H1 (cell line): ENCODE results near the gene PSMC1. TPM values are rescaled to one million over a fixed set of nuclear protein-coding genes. Genes with fewer than 3 reads are reported as not detected.

ENCODE experiments used
- CTCF ChIA-PET: fragments of 300-600 bp; sonication (Branson Sonifier 250); formaldehyde crosslinking; loops from one replicate; lab custom pipeline; 2021; ENCODE audit not compliant: partially characterized antibody; lab: Charles Lee
- POLR2A ChIA-PET: fragments of 300-600 bp; sonication (Branson Sonifier 250); formaldehyde crosslinking; loops from one replicate; lab custom pipeline; 2021; ENCODE audit warnings: inconsistent platforms; ENCODE audit not compliant: partially characterized antibody; lab: Charles Lee
- DNase-seq, 2 experiments: peaks; one replicate each; pipeline versions ENCODE4 v3.0.0 to v3.0.0-alpha.2; 2010 to 2022; ENCODE audit warnings: low spot score in 2 of 2, low read depth in 1 of 2, mixed read lengths in 1 of 2
- FAIRE-seq: peaks from 2 replicates; lab custom pipeline; 2011; peaks lifted over from hg19 to GRCh38; lab: Jason Lieb, UNC
- H2AFZ ChIP-seq: 2 replicates; pipeline ENCODE4 v1.8.1; 2012; ENCODE audit warnings: low read length, inconsistent platforms
- H2AK5ac ChIP-seq: 2 replicates; pipeline ENCODE4 v1.6.1; 2013; ENCODE audit warnings: low read depth, low read length
- H2BK120ac ChIP-seq: replicated peaks from 2 replicates; pipeline ENCODE3; 2013; ENCODE audit warnings: low read depth, low read length, inconsistent platforms
- H2BK12ac ChIP-seq: 2 replicates; pipeline ENCODE4 v1.6.1; 2013; ENCODE audit warnings: low read depth, low read length
- H2BK15ac ChIP-seq: 2 replicates; pipeline ENCODE4 v1.6.1; 2013; ENCODE audit warnings: low read length
- H2BK20ac ChIP-seq: 2 replicates; pipeline ENCODE4 v1.6.1; 2013; ENCODE audit warnings: low read length
- H2BK5ac ChIP-seq: 2 replicates; pipeline ENCODE4 v1.6.1; 2013; ENCODE audit warnings: low read depth, low read length
- H3K14ac ChIP-seq: 2 replicates; pipeline ENCODE4 v1.6.1; 2013; ENCODE audit warnings: inconsistent platforms; ENCODE audit not compliant: insufficient read length
- H3K18ac ChIP-seq: 2 replicates; pipeline ENCODE4 v1.6.1; 2013; ENCODE audit warnings: low read length; ENCODE audit errors: extremely low read depth
- H3K23ac ChIP-seq: 2 replicates; pipeline ENCODE4 v1.6.1; 2013; ENCODE audit warnings: inconsistent platforms; ENCODE audit not compliant: insufficient read length
- H3K23me2 ChIP-seq: 2 replicates; pipeline ENCODE4 v1.6.1; 2013; ENCODE audit warnings: low read depth, low read length
- H3K27ac ChIP-seq: 2 replicates; pipeline ENCODE4 v1.6.1; 2011; ENCODE audit warnings: low read depth, low read length, inconsistent platforms
- H3K27me3 ChIP-seq, 4 experiments: replicated peaks in 1 of 4; 1 replicate in 1 of 4; 2 replicates in 3 of 4; pipeline versions ENCODE4 v1.6.1 to v1.8.1; 2011 to 2013; ENCODE audit warnings: low read length in 3 of 4, mild to moderate bottlenecking in 3 of 4, inconsistent platforms in 2 of 4, mixed read lengths in 2 of 4, moderate library complexity in 1 of 4; ENCODE audit not compliant: control insufficient read depth in 3 of 4, insufficient read depth in 3 of 4; ENCODE audit errors: extremely low read depth in 1 of 4
- H3K36me3 ChIP-seq, 4 experiments: 2 replicates each; pipeline versions ENCODE4 v1.6.1 to v1.8.1; 2011 to 2013; ENCODE audit warnings: mild to moderate bottlenecking in 4 of 4, low read length in 3 of 4, moderate library complexity in 2 of 4, control low read depth in 1 of 4, inconsistent platforms in 1 of 4; ENCODE audit not compliant: insufficient read depth in 4 of 4, control insufficient read depth in 2 of 4
- H3K4ac ChIP-seq: replicated peaks from 2 replicates; pipeline ENCODE3; 2013; ENCODE audit warnings: low read length, low read depth, mixed read lengths, inconsistent platforms; ENCODE audit not compliant: insufficient read length
- H3K4me1 ChIP-seq, 4 experiments: replicated peaks in 1 of 4; 1 replicate in 1 of 4; 2 replicates in 3 of 4; pipeline versions ENCODE4 v1.6.1 to v1.8.1; 2011 to 2013; ENCODE audit warnings: low read length in 3 of 4, inconsistent platforms in 2 of 4, mixed read lengths in 1 of 4; ENCODE audit not compliant: insufficient read depth in 4 of 4, control insufficient read depth in 3 of 4
- H3K4me2 ChIP-seq, 2 experiments: 2 replicates each; pipeline versions ENCODE4 v1.6.1 to v1.8.1; 2011 to 2013; ENCODE audit warnings: low read depth in 2 of 2, low read length in 2 of 2, control low read depth in 1 of 2, inconsistent platforms in 1 of 2, mild to moderate bottlenecking in 1 of 2; ENCODE audit not compliant: insufficient read depth in 1 of 2
- H3K4me3 ChIP-seq, 4 experiments: fragments of 200-600, 300-600 bp in 1 of 4; sonication (generic), shearing (Covaris generic), sonication (Bioruptor Twin) in 1 of 4; 2 replicates each; pipeline versions ENCODE4 v1.5.1 to v1.8.1; 2011 to 2016; ENCODE audit warnings: low read length in 4 of 4, low read depth in 3 of 4, control low read depth in 2 of 4, inconsistent platforms in 2 of 4, mild to moderate bottlenecking in 2 of 4, mixed read lengths in 1 of 4, moderate library complexity in 1 of 4; ENCODE audit not compliant: insufficient read depth in 2 of 4; ENCODE audit errors: extremely low read depth in 1 of 4
- H3K56ac ChIP-seq: replicated peaks from 2 replicates; pipeline ENCODE3; 2013; ENCODE audit warnings: low read depth, mild to moderate bottlenecking, mixed read lengths, low read length, inconsistent platforms; ENCODE audit not compliant: insufficient read length
- H3K79me1 ChIP-seq: 2 replicates; pipeline ENCODE4 v1.6.1; 2013; ENCODE audit warnings: low read depth, low read length, control low read depth
- H3K79me2 ChIP-seq, 2 experiments: 2 replicates each; pipeline versions ENCODE4 v1.6.1 to v1.8.1; 2012 to 2013; ENCODE audit warnings: low read length in 2 of 2, mild to moderate bottlenecking in 2 of 2, inconsistent platforms in 1 of 2; ENCODE audit not compliant: insufficient read depth in 2 of 2, control insufficient read depth in 1 of 2
- H3K9ac ChIP-seq, 4 experiments: replicated peaks in 1 of 4; 1 replicate in 1 of 4; 2 replicates in 3 of 4; pipeline versions ENCODE4 v1.6.1 to v1.8.1; 2011 to 2013; ENCODE audit warnings: low read depth in 3 of 4, low read length in 3 of 4, control low read depth in 2 of 4, mild to moderate bottlenecking in 2 of 4, moderate library complexity in 2 of 4, inconsistent platforms in 1 of 4; ENCODE audit errors: extremely low read depth in 1 of 4
- H3K9me3 ChIP-seq, 2 experiments: 2 replicates each; pipeline versions ENCODE4 v1.6.1 to v1.8.1; 2012 to 2013; ENCODE audit warnings: mild to moderate bottlenecking in 2 of 2, moderate library complexity in 2 of 2, control low read depth in 1 of 2, inconsistent platforms in 1 of 2, low read depth in 1 of 2, low read length in 1 of 2, mixed read lengths in 1 of 2; ENCODE audit not compliant: insufficient read depth in 2 of 2
- H4K20me1 ChIP-seq, 2 experiments: replicated peaks in 1 of 2; 2 replicates each; pipeline versions ENCODE3 to v1.8.1; 2011 to 2013; ENCODE audit warnings: inconsistent platforms in 2 of 2, low read length in 2 of 2, mild to moderate bottlenecking in 1 of 2; ENCODE audit not compliant: insufficient read depth in 2 of 2, control insufficient read depth in 1 of 2
- H4K5ac ChIP-seq: 2 replicates; pipeline ENCODE4 v1.6.1; 2013; ENCODE audit warnings: low read length, low read depth, mixed read lengths, inconsistent platforms; ENCODE audit not compliant: insufficient read length
- H4K8ac ChIP-seq: 2 replicates; pipeline ENCODE4 v1.8.0; 2013; ENCODE audit warnings: mild to moderate bottlenecking, moderate library complexity, low read length, inconsistent platforms; ENCODE audit not compliant: insufficient read depth; ENCODE audit errors: extremely low read depth
- H4K91ac ChIP-seq: replicated peaks from 2 replicates; pipeline ENCODE3; 2013; ENCODE audit warnings: low read length, mixed read lengths, inconsistent platforms; ENCODE audit not compliant: insufficient read length
- NANOG ChIP-seq: IDR thresholded peaks from 2 replicates; pipeline ENCODE4 v1.6.1; 2011; ENCODE audit warnings: low read length, low read depth, mild to moderate bottlenecking, inconsistent platforms; ENCODE audit not compliant: insufficient read depth, poor library complexity, severe bottlenecking
- WGBS, 2 experiments: shearing (Covaris generic) in 1 of 2; methylation state at CpG; one replicate each; pipeline versions ENCODE4 v1.1.6 to v1.1.7; 2013 to 2015; ENCODE audit warnings: low lambda C conversion rate in 2 of 2, mixed read lengths in 2 of 2, inconsistent platforms in 1 of 2, low coverage in 1 of 2, missing lambda C conversion rate in 1 of 2; ENCODE audit not compliant: insufficient replicate concordance in 2 of 2, insufficient coverage in 1 of 2, insufficient read length in 1 of 2; ENCODE audit errors: extremely low coverage in 1 of 2, missing lambda C conversion rate in 1 of 2; 5-methylcytosine and 5-hydroxymethylcytosine counted together
- polyA plus RNA-seq, 7 experiments: library from polyadenylated mRNA; depleted of rRNA in 3 of 7; stranded (reverse) in 5 of 7; unstranded in 2 of 7; fragments of >200 nt in 5 of 7; fragments of 200-250 nt in 2 of 7; gene quantifications; 1 replicate in 5 of 7; 2 replicates in 1 of 7; 4 replicates in 1 of 7; pipeline versions ENCODE4 v1.2.1 to v1.2.3, GENCODE V29; 2011 to 2013; ENCODE audit warnings: missing spikeins in 2 of 7, mixed read lengths in 2 of 7
- total RNA-seq: library from RNA; stranded (reverse); fragmentation: NEBNext Ultra II Directional; extraction: Animal tissue kit (Norgen Biotek cat#: 25700); gene quantifications from 2 replicates; pipeline ENCODE4 v1.2.1, GENCODE V29; 2021

The PSMC1 gene
- total and polyA plus RNA-seq, 2 of the 8 experiments (the other 6 are each of a cell fraction or from before 2014, with no cell fraction given): 46.2 to 99.6 TPM

DNA sequence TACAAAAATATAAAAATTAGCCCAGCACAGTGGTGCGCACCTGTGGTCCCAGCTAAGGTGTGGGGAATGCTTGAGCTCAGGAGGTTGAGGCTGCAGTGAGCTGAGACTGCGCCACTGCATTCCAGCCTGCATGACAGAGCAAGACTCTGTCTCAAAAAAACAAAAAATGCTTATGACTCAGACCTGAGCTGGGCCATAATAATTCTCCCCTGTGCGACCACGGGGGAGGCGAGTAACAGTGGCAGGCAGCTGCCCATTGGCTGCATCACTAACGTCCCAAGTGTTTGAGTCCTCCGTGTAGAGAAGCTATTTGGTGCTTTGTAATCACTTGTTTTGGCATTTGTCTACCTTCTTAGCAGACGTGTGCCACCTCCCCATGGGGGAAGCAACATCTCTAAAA is 24.9 kb downstream of the PSMC1 start:
- Histone ChIP-seq H2AK5ac (no peak overlapping the region), H3K14ac (no peak overlapping the region), H2BK12ac (no peak overlapping the region), H3K23me2 (no peaks in the 10 kb centered on the region), H2BK15ac (no peak overlapping the region), H3K56ac (no peak overlapping the region), H3K4ac (no peak overlapping the region), H3K27me3 (no peaks in the 10 kb centered on the region), H2BK5ac (no peak overlapping the region), H4K91ac (no peak overlapping the region), H3K4me1 (no peaks in the 10 kb centered on the region), H3K9ac (no peak overlapping the region), H3K4me3 (no peak overlapping the region), H3K36me3 (peaks cover 0 to 11% (median 2%) of the 10 kb centered on the region in 4 experiments; a peak in 5 of 8 replicates), H4K20me1 (peaks cover 0 to 1% of the 10 kb centered on the region in 2 experiments), H3K27ac (no peak overlapping the region), H3K9me3 (no peaks in the 10 kb centered on the region), H4K5ac (no peak overlapping the region), H2BK120ac (no peak overlapping the region), H2BK20ac (no peak overlapping the region), H3K79me1 (no peaks in the 10 kb centered on the region), H2AFZ (no peak overlapping the region), H3K4me2 (no peak overlapping the region), H3K18ac (no peak overlapping the region), H3K79me2 (no peaks in the 10 kb centered on the region), H3K23ac (no peak overlapping the region)
- CTCF ChIA-PET: interaction anchor here (1.6 to 5.2 kb wide), 3 partner anchors 9 to 179 kb away, joined by 4 to 34 read pairs (median 11); no protein-coding TSS in a partner anchor
- DNase-seq (no peak), FAIRE-seq (no peak)
- 94% methylated on average over 8 of the region's 8 CpGs; no CpG with 5 or more reads in 1 of the 2 experiments for WGBS, 2 experiments
- POLR2A ChIA-PET: interaction anchor here (1.1 to 1.2 kb wide), 3 partner anchors 8 to 32 kb away, joined by 3 to 8 read pairs (median 4); partner anchors contain the start of gene PSMC1
- no peak for TF ChIP-seq NANOG
- TF ChIP-seq, all 59 proteins: peak for 0
- H4K8ac ChIP-seq: no peak overlapping the region
